ENCODE data around the gene FBN2. TPM values are rescaled to one million over a fixed set of nuclear protein-coding genes. Genes with fewer than 3 reads are reported as not detected.

Gene FBN2
- total RNA-seq, 1 experiment from 2014 or later = 0.22 TPM

GRCh38 chr5:128432913-128433440 lies 105.1 kb downstream of the FBN2 start:
- Histone ChIP-seq H3K36me3 (ENCODE audit: low read depth) (no peaks in the 10 kb centered on the region), H3K79me2 (ENCODE audit: low read depth) (no peaks in the 10 kb centered on the region), H3K27me3 (ENCODE audit: insufficient read depth, low read depth) (no peaks in the 10 kb centered on the region), H3K27ac (no peak overlapping the region), H2AFZ (no peak overlapping the region), H3K9me2 (ENCODE audit: insufficient read depth) (no peaks in the 10 kb centered on the region), H3K4me2 (no peak overlapping the region), H3K9me3 (ENCODE audit: insufficient read depth, low read depth) (no peaks in the 10 kb centered on the region), H3F3A (ENCODE audit: insufficient read depth, low read depth) (no peaks in the 10 kb centered on the region), H3K4me1 (replicated peaks; ENCODE audit: insufficient read depth) (no peaks in the 10 kb centered on the region), H3K4me3 (no peak overlapping the region), H4K20me1 (ENCODE audit: insufficient read depth) (no peaks in the 10 kb centered on the region)
- CTCF ChIA-PET = no interaction called here
- no peak for DNase-seq
- intact Hi-C loops (cut with micrococcal nuclease; ENCODE audit: unreplicated experiment) = no loop called here
- BruUV-seq (replicated peaks) = no TSS peak
- TF ChIP-seq EZH2 (IDR thresholded peaks at IDR 0.05; ENCODE audit: low read depth) (no peak), CTCF (conservative IDR thresholded peaks at IDR 0.05) (no peak)
- POLR2A ChIA-PET (ENCODE audit: unreplicated experiment) = no interaction called here

GRCh38 chr5:128427921-128428320 lies 110.1 kb downstream of the FBN2 start:
- intact Hi-C loops (cut with micrococcal nuclease; ENCODE audit: unreplicated experiment) = no loop called here
- H3F3A ChIP-seq (ENCODE audit: insufficient read depth, low read depth) = no peaks in the 10 kb centered on the region
- H2AFZ ChIP-seq = no peak overlapping the region
- no peaks in the 10 kb centered on the region for H3K36me3 ChIP-seq (ENCODE audit: low read depth)
- H3K9me3 ChIP-seq (ENCODE audit: insufficient read depth, low read depth) = no peaks in the 10 kb centered on the region
- H3K4me1 ChIP-seq (replicated peaks; ENCODE audit: insufficient read depth) = no peaks in the 10 kb centered on the region
- no peaks in the 10 kb centered on the region for H3K9me2 ChIP-seq (ENCODE audit: insufficient read depth)
- no peaks in the 10 kb centered on the region for H3K79me2 ChIP-seq (ENCODE audit: low read depth)
- ChIA-PET CTCF (no interaction called here), POLR2A (ENCODE audit: unreplicated experiment) (no interaction called here)
- no TSS peak for BruUV-seq (replicated peaks)
- TF ChIP-seq EZH2 (IDR thresholded peaks at IDR 0.05; ENCODE audit: low read depth) = no peak
- no peak for TF ChIP-seq CTCF (conservative IDR thresholded peaks at IDR 0.05)
- no peaks in the 10 kb centered on the region for H3K27me3 ChIP-seq (ENCODE audit: insufficient read depth, low read depth)
- H3K4me3 ChIP-seq = no peak overlapping the region
- no peak overlapping the region for H3K4me2 ChIP-seq
- H4K20me1 ChIP-seq (ENCODE audit: insufficient read depth) = no peaks in the 10 kb centered on the region
- no peak overlapping the region for H3K27ac ChIP-seq
- DNase-seq = no peak

- ChIA-PET CTCF (no interaction called here), POLR2A (ENCODE audit: unreplicated experiment) (no interaction called here)
- Histone ChIP-seq H3K4me3 (no peak overlapping the region), H4K20me1 (ENCODE audit: insufficient read depth) (no peaks in the 10 kb centered on the region), H3K9me2 (ENCODE audit: insufficient read depth) (no peaks in the 10 kb centered on the region), H3K27me3 (ENCODE audit: insufficient read depth, low read depth) (no peaks in the 10 kb centered on the region), H3K27ac (no peak overlapping the region), H2AFZ (no peak overlapping the region), H3K9me3 (ENCODE audit: insufficient read depth, low read depth) (no peaks in the 10 kb centered on the region), H3K4me2 (no peak overlapping the region), H3K79me2 (ENCODE audit: low read depth) (no peaks in the 10 kb centered on the region), H3K4me1 (replicated peaks; ENCODE audit: insufficient read depth) (no peaks in the 10 kb centered on the region), H3K36me3 (ENCODE audit: low read depth) (no peaks in the 10 kb centered on the region), H3F3A (ENCODE audit: insufficient read depth, low read depth) (no peaks in the 10 kb centered on the region)
- no peak for DNase-seq
- intact Hi-C loops (cut with micrococcal nuclease; ENCODE audit: unreplicated experiment) = no loop called here
- TF ChIP-seq EZH2 (IDR thresholded peaks at IDR 0.05; ENCODE audit: low read depth) (no peak), CTCF (conservative IDR thresholded peaks at IDR 0.05) (no peak)
- BruUV-seq (replicated peaks) = no TSS peak
These were observed 111.9 kb downstream of the FBN2 start for GRCh38 chr5:128426090-128426534.
